Spleen (tissue), 7 donors: ENCODE measurements around the gene SPON1.

Experiments
- POLR2A ChIP-seq, 3 donors: fragments of 450-650 bp; IDR thresholded peaks; one replicate each; pipeline ENCODE4 v1.5.1; 2017; ENCODE audit warnings: antibody characterized with exemption in 3 of 3, mild to moderate bottlenecking in 1 of 3
- TF ChIP-seq, protein P1 (sequence below), 11 experiments: fragments of 200-600 bp in 7 of 11; fragments of 450-650 bp in 4 of 11; sonication (generic) in 4 of 11; IDR thresholded peaks in 8 of 11; conservative IDR thresholded peaks in 3 of 11; 1 replicate in 7 of 11; 2 replicates in 4 of 11; pipeline versions ENCODE4 v1.4.0 to v1.8.0; 2016 to 2021; ENCODE audit warnings: antibody characterized with exemption in 11 of 11, inconsistent platforms in 4 of 11, mild to moderate bottlenecking in 1 of 11
- donor health status: DM: no; HTN: no; CAD: no; lungs with moderate emphysema.
- donor health status: DM: no; HTN: no; CAD: no.
- donor health status: DM: no; HTN: no; CAD: no.

DNA sequence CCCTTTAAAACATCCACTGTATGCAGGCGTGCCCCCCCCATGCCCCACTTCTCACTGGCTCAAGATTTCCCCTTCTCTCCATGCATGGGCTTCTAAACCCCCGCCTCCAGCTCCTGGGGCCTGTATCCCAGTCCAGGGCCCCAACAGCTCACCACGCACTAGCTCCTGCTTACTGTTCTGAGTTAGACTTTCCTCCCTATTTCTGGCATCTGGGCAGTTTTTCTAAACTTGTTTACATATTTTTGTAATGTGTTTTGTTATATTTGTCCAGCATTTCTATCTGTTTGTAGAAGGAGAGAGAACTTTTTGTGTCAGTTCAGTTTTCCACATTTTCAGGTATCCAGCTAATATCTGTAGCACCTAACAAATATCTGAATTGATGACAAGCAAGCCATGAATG is 178.5 kb downstream of the SPON1 start:
- TF ChIP-seq, protein P1, sequence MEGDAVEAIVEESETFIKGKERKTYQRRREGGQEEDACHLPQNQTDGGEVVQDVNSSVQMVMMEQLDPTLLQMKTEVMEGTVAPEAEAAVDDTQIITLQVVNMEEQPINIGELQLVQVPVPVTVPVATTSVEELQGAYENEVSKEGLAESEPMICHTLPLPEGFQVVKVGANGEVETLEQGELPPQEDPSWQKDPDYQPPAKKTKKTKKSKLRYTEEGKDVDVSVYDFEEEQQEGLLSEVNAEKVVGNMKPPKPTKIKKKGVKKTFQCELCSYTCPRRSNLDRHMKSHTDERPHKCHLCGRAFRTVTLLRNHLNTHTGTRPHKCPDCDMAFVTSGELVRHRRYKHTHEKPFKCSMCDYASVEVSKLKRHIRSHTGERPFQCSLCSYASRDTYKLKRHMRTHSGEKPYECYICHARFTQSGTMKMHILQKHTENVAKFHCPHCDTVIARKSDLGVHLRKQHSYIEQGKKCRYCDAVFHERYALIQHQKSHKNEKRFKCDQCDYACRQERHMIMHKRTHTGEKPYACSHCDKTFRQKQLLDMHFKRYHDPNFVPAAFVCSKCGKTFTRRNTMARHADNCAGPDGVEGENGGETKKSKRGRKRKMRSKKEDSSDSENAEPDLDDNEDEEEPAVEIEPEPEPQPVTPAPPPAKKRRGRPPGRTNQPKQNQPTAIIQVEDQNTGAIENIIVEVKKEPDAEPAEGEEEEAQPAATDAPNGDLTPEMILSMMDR (IDR thresholded peaks at IDR 0.05 in 8 of 11, conservative IDR thresholded peaks at IDR 0.05 in 3 of 11) = no peak
- no peak for TF ChIP-seq POLR2A (IDR thresholded peaks at IDR 0.05)
